COR-L47 (cell line): ENCODE data around the gene GATA6.

Source experiments
- DNase-seq: peaks from one replicate; lab custom pipeline; 2025; lab: John Stamatoyannopoulos, UW

Gene GATA6

GRCh38 chr18:22169011-22169888 is at the start of gene GATA6:
Gene GATA6 (plus strand): TSS chr18:22169589. CDS start chr18:22171145, 1,556 bp downstream.
- peak; percentile 35 for DNase-seq

GRCh38 chr18:22124970-22125369 is 44.4 kb upstream of the GATA6 start:
- DNase-seq = no peak

- DNase-seq = no peak
Observed at GRCh38 chr18:22128954-22129353, 40.4 kb upstream of the GATA6 start.

GRCh38 chr18:22129778-22130177 is 39.6 kb upstream of the GATA6 start:
- DNase-seq = no peak

GRCh38 chr18:22132258-22132657 is 37.1 kb upstream of the GATA6 start:
- DNase-seq = no peak

- no peak for DNase-seq
Observed at GRCh38 chr18:22132763-22133162, 36.6 kb upstream of the GATA6 start.

- DNase-seq = no peak
Observed at GRCh38 chr18:22136395-22136794, 33.0 kb upstream of the GATA6 start.

GRCh38 chr18:22141211-22141610 is 28.2 kb upstream of the GATA6 start:
- no peak for DNase-seq

GRCh38 chr18:22143347-22144340 is 25.7 kb upstream of the GATA6 start:
- no peak for DNase-seq

- no peak for DNase-seq
Observed at GRCh38 chr18:22145160-22145559, 24.2 kb upstream of the GATA6 start.

- no peak for DNase-seq
Observed at GRCh38 chr18:22149710-22150109, 19.7 kb upstream of the GATA6 start.

GRCh38 chr18:22152093-22152492 is 17.3 kb upstream of the GATA6 start:
- DNase-seq = no peak

- DNase-seq = no peak
Observed at GRCh38 chr18:22153428-22153827, 16.0 kb upstream of the GATA6 start.

GRCh38 chr18:22155584-22155983 is 13.8 kb upstream of the GATA6 start:
- no peak for DNase-seq

- no peak for DNase-seq
Observed at GRCh38 chr18:22159014-22159413, 10.4 kb upstream of the GATA6 start.

- DNase-seq = no peak
Observed at GRCh38 chr18:22161090-22161489, 8.3 kb upstream of the GATA6 start.

GRCh38 chr18:22163416-22164161 is 5.8 kb upstream of the GATA6 start:
- no peak for DNase-seq

GRCh38 chr18:22164337-22165048 is 4.9 kb upstream of the GATA6 start:
- DNase-seq = no peak

- no peak for DNase-seq
Observed at GRCh38 chr18:22165049-22165602, 4.3 kb upstream of the GATA6 start.

- DNase-seq = no peak
Observed at GRCh38 chr18:22165603-22166068, 3.8 kb upstream of the GATA6 start.
